ENCODE data around the gene TLE7. TPM values are rescaled to one million over a fixed set of nuclear protein-coding genes. Genes with fewer than 3 reads are reported as not detected.

The TLE7 gene
- polyA plus RNA-seq, 2 donors = not detected

GRCh38 chr16:71410146-71410545 is 31.7 kb downstream of the TLE7 start:
- Histone ChIP-seq H3K9me3 (ENCODE audit: control insufficient read depth in 2 of 2, insufficient read depth in 1 of 2, low read depth in 1 of 2, low read length in 1 of 2) (peaks cover under 1 to 3% of the 10 kb centered on the region in 2 donors), H3K27me3 (ENCODE audit: control insufficient read depth in 1 of 2, insufficient read depth in 2 of 2, low read length in 2 of 2) (no peaks in the 10 kb centered on the region), H3K27ac (ENCODE audit: low read depth in 2 of 2, low read length in 1 of 2) (no peak overlapping the region), H3K36me3 (ENCODE audit: control insufficient read depth in 2 of 2, insufficient read depth in 2 of 2, low read length in 1 of 2) (no peaks in the 10 kb centered on the region), H3K4me3 (ENCODE audit: low read depth in 1 of 2, low read length in 2 of 2) (no peak overlapping the region), H3K4me1 (ENCODE audit: control insufficient read depth in 2 of 2, insufficient read depth in 2 of 2, low read length in 1 of 2) (no peaks in the 10 kb centered on the region)
- 75% methylated on average over 5 of the region's 5 CpGs for WGBS, 2 donors

GRCh38 chr16:71409011-71409775 is 32.7 kb downstream of the TLE7 start:
- WGBS, 2 donors = 44% methylated on average over 16 of the region's 16 CpGs
- H3K27ac ChIP-seq (ENCODE audit: low read depth in 2 of 2, low read length in 1 of 2) = no peak overlapping the region
- H3K4me1 ChIP-seq (ENCODE audit: control insufficient read depth in 2 of 2, insufficient read depth in 2 of 2, low read length in 1 of 2) = no peaks in the 10 kb centered on the region
- H3K27me3 ChIP-seq (ENCODE audit: control insufficient read depth in 1 of 2, insufficient read depth in 2 of 2, low read length in 2 of 2) = no peaks in the 10 kb centered on the region
- no peaks in the 10 kb centered on the region for H3K36me3 ChIP-seq (ENCODE audit: control insufficient read depth in 2 of 2, insufficient read depth in 2 of 2, low read length in 1 of 2)
- H3K4me3 ChIP-seq (ENCODE audit: low read depth in 1 of 2, low read length in 2 of 2) = no peak overlapping the region
- H3K9me3 ChIP-seq (ENCODE audit: control insufficient read depth in 2 of 2, insufficient read depth in 1 of 2, low read depth in 1 of 2, low read length in 1 of 2) = peaks cover 8 to 9% of the 10 kb centered on the region in 2 donors

GRCh38 chr16:71408536-71408935 is 33.3 kb downstream of the TLE7 start:
- 48 to 49% methylated on average over 3 of the region's 3 CpGs for WGBS, 2 donors
- H3K4me3 ChIP-seq (ENCODE audit: low read depth in 1 of 2, low read length in 2 of 2) = no peak overlapping the region

GRCh38 chr16:71407731-71408130 is 34.1 kb downstream of the TLE7 start:
- Histone ChIP-seq H3K27me3 (ENCODE audit: control insufficient read depth in 1 of 2, insufficient read depth in 2 of 2, low read length in 2 of 2) (no peaks in the 10 kb centered on the region), H3K4me3 (ENCODE audit: low read depth in 1 of 2, low read length in 2 of 2) (no peak overlapping the region), H3K27ac (ENCODE audit: low read depth in 2 of 2, low read length in 1 of 2) (no peak overlapping the region), H3K9me3 (ENCODE audit: control insufficient read depth in 2 of 2, insufficient read depth in 1 of 2, low read depth in 1 of 2, low read length in 1 of 2) (peaks cover 9% of the 10 kb centered on the region in 2 donors), H3K4me1 (ENCODE audit: control insufficient read depth in 2 of 2, insufficient read depth in 2 of 2, low read length in 1 of 2) (no peaks in the 10 kb centered on the region), H3K36me3 (ENCODE audit: control insufficient read depth in 2 of 2, insufficient read depth in 2 of 2, low read length in 1 of 2) (no peaks in the 10 kb centered on the region)
- 81 to 88% methylated on average over 1 of the region's 1 CpG for WGBS, 2 donors

More at GRCh38 chr16:71408536-71408935, 33.3 kb downstream of the TLE7 start:
- H3K4me1 ChIP-seq (ENCODE audit: control insufficient read depth in 2 of 2, insufficient read depth in 2 of 2, low read length in 1 of 2) = no peaks in the 10 kb centered on the region
- H3K27me3 ChIP-seq (ENCODE audit: control insufficient read depth in 1 of 2, insufficient read depth in 2 of 2, low read length in 2 of 2) = no peaks in the 10 kb centered on the region
- peaks cover 9% of the 10 kb centered on the region in 2 donors for H3K9me3 ChIP-seq (ENCODE audit: control insufficient read depth in 2 of 2, insufficient read depth in 1 of 2, low read depth in 1 of 2, low read length in 1 of 2)
- no peaks in the 10 kb centered on the region for H3K36me3 ChIP-seq (ENCODE audit: control insufficient read depth in 2 of 2, insufficient read depth in 2 of 2, low read length in 1 of 2)
- no peak overlapping the region for H3K27ac ChIP-seq (ENCODE audit: low read depth in 2 of 2, low read length in 1 of 2)

GRCh38 chr16:71406724-71407123 is 35.1 kb downstream of the TLE7 start:
- no peak overlapping the region for H3K4me3 ChIP-seq (ENCODE audit: low read depth in 1 of 2, low read length in 2 of 2)
- WGBS, 2 donors = 67% methylated on average over 8 of the region's 8 CpGs
- peaks cover 9% of the 10 kb centered on the region in 2 donors for H3K9me3 ChIP-seq (ENCODE audit: control insufficient read depth in 2 of 2, insufficient read depth in 1 of 2, low read depth in 1 of 2, low read length in 1 of 2)
- no peak overlapping the region for H3K27ac ChIP-seq (ENCODE audit: low read depth in 2 of 2, low read length in 1 of 2)
- H3K27me3 ChIP-seq (ENCODE audit: control insufficient read depth in 1 of 2, insufficient read depth in 2 of 2, low read length in 2 of 2) = no peaks in the 10 kb centered on the region
- H3K4me1 ChIP-seq (ENCODE audit: control insufficient read depth in 2 of 2, insufficient read depth in 2 of 2, low read length in 1 of 2) = no peaks in the 10 kb centered on the region
- no peaks in the 10 kb centered on the region for H3K36me3 ChIP-seq (ENCODE audit: control insufficient read depth in 2 of 2, insufficient read depth in 2 of 2, low read length in 1 of 2)

GRCh38 chr16:71406316-71406715 is 35.5 kb downstream of the TLE7 start:
- no peak overlapping the region for H3K4me3 ChIP-seq (ENCODE audit: low read depth in 1 of 2, low read length in 2 of 2)
- H3K27me3 ChIP-seq (ENCODE audit: control insufficient read depth in 1 of 2, insufficient read depth in 2 of 2, low read length in 2 of 2) = no peaks in the 10 kb centered on the region
- 81 to 84% methylated on average over 5 of the region's 5 CpGs for WGBS, 2 donors
- no peak overlapping the region for H3K27ac ChIP-seq (ENCODE audit: low read depth in 2 of 2, low read length in 1 of 2)
- no peaks in the 10 kb centered on the region for H3K4me1 ChIP-seq (ENCODE audit: control insufficient read depth in 2 of 2, insufficient read depth in 2 of 2, low read length in 1 of 2)
- peaks cover 9% of the 10 kb centered on the region in 2 donors for H3K9me3 ChIP-seq (ENCODE audit: control insufficient read depth in 2 of 2, insufficient read depth in 1 of 2, low read depth in 1 of 2, low read length in 1 of 2)
- no peaks in the 10 kb centered on the region for H3K36me3 ChIP-seq (ENCODE audit: control insufficient read depth in 2 of 2, insufficient read depth in 2 of 2, low read length in 1 of 2)

GRCh38 chr16:71404364-71404763 is 37.5 kb downstream of the TLE7 start:
- H3K4me3 ChIP-seq (ENCODE audit: low read depth in 1 of 2, low read length in 2 of 2) = no peak overlapping the region
- no peak overlapping the region for H3K27ac ChIP-seq (ENCODE audit: low read depth in 2 of 2, low read length in 1 of 2)
- H3K4me1 ChIP-seq (ENCODE audit: control insufficient read depth in 2 of 2, insufficient read depth in 2 of 2, low read length in 1 of 2) = no peaks in the 10 kb centered on the region
- 68% methylated on average over 4 of the region's 4 CpGs for whole genome bisulfite sequencing, 2 donors
- peaks cover 9% of the 10 kb centered on the region in 2 donors for H3K9me3 ChIP-seq (ENCODE audit: control insufficient read depth in 2 of 2, insufficient read depth in 1 of 2, low read depth in 1 of 2, low read length in 1 of 2)
- no peaks in the 10 kb centered on the region for H3K27me3 ChIP-seq (ENCODE audit: control insufficient read depth in 1 of 2, insufficient read depth in 2 of 2, low read length in 2 of 2)
- no peaks in the 10 kb centered on the region for H3K36me3 ChIP-seq (ENCODE audit: control insufficient read depth in 2 of 2, insufficient read depth in 2 of 2, low read length in 1 of 2)

- H3K36me3 ChIP-seq (ENCODE audit: control insufficient read depth in 2 of 2, insufficient read depth in 2 of 2, low read length in 1 of 2) = no peaks in the 10 kb centered on the region
- H3K27me3 ChIP-seq (ENCODE audit: control insufficient read depth in 1 of 2, insufficient read depth in 2 of 2, low read length in 2 of 2) = no peaks in the 10 kb centered on the region
- WGBS, 2 donors = 72 to 76% methylated on average over 11 of the region's 11 CpGs
- peaks cover 9% of the 10 kb centered on the region in 2 donors for H3K9me3 ChIP-seq (ENCODE audit: control insufficient read depth in 2 of 2, insufficient read depth in 1 of 2, low read depth in 1 of 2, low read length in 1 of 2)
- H3K4me1 ChIP-seq (ENCODE audit: control insufficient read depth in 2 of 2, insufficient read depth in 2 of 2, low read length in 1 of 2) = no peaks in the 10 kb centered on the region
- no peak overlapping the region for H3K27ac ChIP-seq (ENCODE audit: low read depth in 2 of 2, low read length in 1 of 2)
- H3K4me3 ChIP-seq (ENCODE audit: low read depth in 1 of 2, low read length in 2 of 2) = no peak overlapping the region
These were observed 39.2 kb downstream of the TLE7 start for GRCh38 chr16:71402674-71403073.

GRCh38 chr16:71402007-71402406 is 39.8 kb downstream of the TLE7 start:
- no peaks in the 10 kb centered on the region for H3K4me1 ChIP-seq (ENCODE audit: control insufficient read depth in 2 of 2, insufficient read depth in 2 of 2, low read length in 1 of 2)
- H3K9me3 ChIP-seq (ENCODE audit: control insufficient read depth in 2 of 2, insufficient read depth in 1 of 2, low read depth in 1 of 2, low read length in 1 of 2) = peaks cover 9% of the 10 kb centered on the region in 2 donors
- no peak overlapping the region for H3K27ac ChIP-seq (ENCODE audit: low read depth in 2 of 2, low read length in 1 of 2)
- H3K4me3 ChIP-seq (ENCODE audit: low read depth in 1 of 2, low read length in 2 of 2) = no peak overlapping the region
- no peaks in the 10 kb centered on the region for H3K36me3 ChIP-seq (ENCODE audit: control insufficient read depth in 2 of 2, insufficient read depth in 2 of 2, low read length in 1 of 2)
- 71 to 75% methylated on average over 6 of the region's 6 CpGs for WGBS, 2 donors
- no peaks in the 10 kb centered on the region for H3K27me3 ChIP-seq (ENCODE audit: control insufficient read depth in 1 of 2, insufficient read depth in 2 of 2, low read length in 2 of 2)

Measured in esophagus (tissue), 2 donors.